Ishikawa (cell line): ENCODE results near the gene MYCBP2.

ENCODE experiments used
- CREB1 ChIP-seq: IDR thresholded peaks from 2 replicates; pipeline ENCODE4 v1.6.1; 2012; ENCODE audit warnings: low read depth
- TCF12 ChIP-seq: IDR thresholded peaks from 2 replicates; pipeline ENCODE4 v1.6.1; 2012; ENCODE audit warnings: low read depth

DNA sequence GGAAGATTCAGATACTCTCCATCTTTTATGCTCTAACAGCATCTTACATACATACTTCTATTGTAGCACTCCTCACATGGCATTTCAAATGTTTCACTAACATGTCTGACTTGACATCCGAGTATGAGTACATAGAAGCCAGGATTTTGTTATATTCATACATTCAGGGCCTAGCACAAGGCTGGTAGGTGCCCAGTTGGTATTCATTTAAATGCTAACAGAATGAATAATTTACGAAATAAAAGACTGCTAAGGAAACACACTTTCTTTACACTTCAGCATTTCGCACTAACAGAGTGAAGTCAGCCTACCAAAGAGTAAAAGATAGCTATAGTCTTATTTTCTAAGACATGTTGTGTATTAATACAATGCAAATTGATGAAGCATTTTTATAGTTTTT lies 232.1 kb downstream of the MYCBP2 start:
- TF ChIP-seq CREB1 (no peak), TCF12 (no peak)
